HG03135 (cell line): ENCODE data around the gene NME7.
A peak's percentile ranks its signal among the peaks of the same experiment; 100 is the strongest.
"Not testable (repeated sequence)": the region's sequence is repeated elsewhere in the genome, so short reads cannot be mapped to it uniquely, and the experiment has no call there.

Experiments used
- ATAC-seq: cut with Tn5 transposase; IDR thresholded peaks from one replicate; pipeline ENCODE4 v1.9.1; 2021; ENCODE audit warnings: mild to moderate bottlenecking, moderate library complexity; ENCODE audit not compliant: unreplicated experiment

The NME7 gene

GRCh38 chr1:169367686-169368405 is at the start of gene NME7, which contains the start of gene BLZF1:
Gene NME7, minus strand, starts transcription at chr1:169367797. Its CDS starts 87 bp downstream, at chr1:169367710.
Gene BLZF1, plus strand, starts transcription at chr1:169368195. Its CDS starts 1,328 bp downstream, at chr1:169369523.
- peak; percentile 95 for ATAC-seq

- ATAC-seq = no peak
These were observed 47.4 kb upstream of the NME7 start for GRCh38 chr1:169414952-169415351.

- not testable (repeated sequence) for ATAC-seq
These were observed 40.7 kb upstream of the NME7 start for GRCh38 chr1:169408340-169408739.

GRCh38 chr1:169402578-169402977 is 35.0 kb upstream of the NME7 start:
- not testable (repeated sequence) for ATAC-seq

GRCh38 chr1:169395955-169396354 is 28.4 kb upstream of the NME7 start:
- no peak for ATAC-seq

- ATAC-seq = no peak
These were observed 24.8 kb upstream of the NME7 start for GRCh38 chr1:169392406-169392805.

GRCh38 chr1:169390303-169390702 is 22.7 kb upstream of the NME7 start:
- ATAC-seq = no peak

GRCh38 chr1:169387399-169387798 is 19.8 kb upstream of the NME7 start:
- no peak for ATAC-seq

- ATAC-seq = no peak
These were observed 15.9 kb upstream of the NME7 start for GRCh38 chr1:169383449-169383848.

GRCh38 chr1:169381162-169381561 is 13.6 kb upstream of the NME7 start:
- ATAC-seq = no peak

GRCh38 chr1:169371404-169371803 is 3.8 kb upstream of the NME7 start:
- no peak for ATAC-seq

GRCh38 chr1:169368406-169368769 is 791 bp upstream of the NME7 start:
- no peak for ATAC-seq

- ATAC-seq = no peak
These were observed 406 bp downstream of the NME7 start for GRCh38 chr1:169367096-169367685.

- no peak for ATAC-seq
These were observed 2.6 kb downstream of the NME7 start for GRCh38 chr1:169364948-169365347.

GRCh38 chr1:169363046-169363730 is 4.4 kb downstream of the NME7 start:
- ATAC-seq = no peak

GRCh38 chr1:169361281-169361680 is 6.3 kb downstream of the NME7 start:
- ATAC-seq = no peak

- ATAC-seq = no peak
These were observed 7.2 kb downstream of the NME7 start for GRCh38 chr1:169360415-169360814.

GRCh38 chr1:169348383-169349036 is 19.1 kb downstream of the NME7 start:
- no peak for ATAC-seq

GRCh38 chr1:169347688-169348382 is 19.8 kb downstream of the NME7 start:
- ATAC-seq = no peak

- ATAC-seq = no peak
These were observed 21.5 kb downstream of the NME7 start for GRCh38 chr1:169346036-169346589.

GRCh38 chr1:169345511-169345910 is 22.1 kb downstream of the NME7 start:
- no peak for ATAC-seq
